NCI-H510A (cell line): Measurements from ENCODE around the gene CHD1.
A peak's percentile ranks its signal among the peaks of the same experiment; 100 is the strongest.
"Not testable (repeated sequence)": the region's sequence is repeated elsewhere in the genome, so short reads cannot be mapped to it uniquely, and the experiment has no call there.

Experiments
- DNase-seq: peaks from one replicate; lab custom pipeline; 2025; lab: John Stamatoyannopoulos, UW

CHD1 gene

GRCh38 chr5:98928873-98929709 is at the start of gene CHD1:
CHD1 (minus strand) TSS chr5:98929007; CDS start chr5:98926386, 2,621 bp downstream.
- peak; percentile 86 for DNase-seq

- no peak for DNase-seq
These were observed 49.7 kb upstream of the CHD1 start for GRCh38 chr5:98978528-98978927.

GRCh38 chr5:98977723-98978122 is 48.9 kb upstream of the CHD1 start:
- DNase-seq, result no peak

- DNase-seq, result no peak
These were observed 47.0 kb upstream of the CHD1 start for GRCh38 chr5:98975682-98976407.

GRCh38 chr5:98975223-98975622 is 46.4 kb upstream of the CHD1 start:
- DNase-seq, result no peak

- DNase-seq, result no peak
These were observed 40.6 kb upstream of the CHD1 start for GRCh38 chr5:98969400-98969799.

- DNase-seq, result no peak
These were observed 39.3 kb upstream of the CHD1 start for GRCh38 chr5:98968056-98968564.

GRCh38 chr5:98965226-98965625 is 36.4 kb upstream of the CHD1 start:
- no peak for DNase-seq

GRCh38 chr5:98964621-98965020 is 35.8 kb upstream of the CHD1 start:
- no peak for DNase-seq

GRCh38 chr5:98963019-98963418 is 34.2 kb upstream of the CHD1 start:
- DNase-seq, result no peak

GRCh38 chr5:98962587-98962986 is 33.8 kb upstream of the CHD1 start:
- DNase-seq, result no peak

- no peak for DNase-seq
These were observed 33.0 kb upstream of the CHD1 start for GRCh38 chr5:98961665-98962344.

GRCh38 chr5:98957307-98957706 is 28.5 kb upstream of the CHD1 start:
- no peak for DNase-seq

- not testable (repeated sequence) for DNase-seq
These were observed 27.1 kb upstream of the CHD1 start for GRCh38 chr5:98955888-98956287.

- not testable (repeated sequence) for DNase-seq
These were observed 26.7 kb upstream of the CHD1 start for GRCh38 chr5:98955471-98955870.

- no peak for DNase-seq
These were observed 25.7 kb upstream of the CHD1 start for GRCh38 chr5:98954392-98955028.

- no peak for DNase-seq
These were observed 14.0 kb upstream of the CHD1 start for GRCh38 chr5:98942847-98943246.

- DNase-seq, result no peak
These were observed 12.5 kb upstream of the CHD1 start for GRCh38 chr5:98941131-98941883.

GRCh38 chr5:98940581-98940980 is 11.8 kb upstream of the CHD1 start:
- no peak for DNase-seq

GRCh38 chr5:98938464-98938863 is 9.7 kb upstream of the CHD1 start:
- no peak for DNase-seq
